Mammary epithelial cell (primary cell): ENCODE results near the gene ATG7.

ENCODE experiments used
- CTCF ChIP-seq, 2 donors: IDR thresholded peaks in 1 of 2; conservative IDR thresholded peaks in 1 of 2; 2 replicates each; pipeline ENCODE4 v1.5.1; 2011 to 2012; ENCODE audit warnings: inconsistent platforms in 2 of 2, low read length in 2 of 2, mild to moderate bottlenecking in 2 of 2, control low read depth in 1 of 2, low read depth in 1 of 2; ENCODE audit not compliant: insufficient read depth in 1 of 2; ENCODE audit errors: extremely low read depth in 1 of 2
- EZH2 ChIP-seq: IDR thresholded peaks from 2 replicates; pipeline ENCODE4 v1.6.1; 2012; ENCODE audit warnings: low read length, inconsistent platforms, borderline replicate concordance

- no peak for TF ChIP-seq CTCF (conservative IDR thresholded peaks at IDR 0.05 in 1 of 2, IDR thresholded peaks at IDR 0.05 in 1 of 2; ENCODE audit: extremely low read depth in 1 of 2, insufficient read depth in 1 of 2, low read depth in 1 of 2, low read length in 2 of 2)
- no peak for TF ChIP-seq EZH2
Measured at GRCh38 chr3:11385891-11386290, 113.7 kb downstream of the ATG7 start.
